ENCODE data around the gene MYOCOS.
"Not testable (repeated sequence)": the region's sequence is repeated elsewhere in the genome, so short reads cannot be mapped to it uniquely, and the experiment has no call there.

MYOCOS gene

GRCh38 chr1:171627020-171627419, 5.0 kb downstream of the MYOCOS start:
- no peak for DNase-seq

GRCh38 chr1:171628225-171628624, 6.2 kb downstream of the MYOCOS start:
- DNase-seq = no peak

DNA sequence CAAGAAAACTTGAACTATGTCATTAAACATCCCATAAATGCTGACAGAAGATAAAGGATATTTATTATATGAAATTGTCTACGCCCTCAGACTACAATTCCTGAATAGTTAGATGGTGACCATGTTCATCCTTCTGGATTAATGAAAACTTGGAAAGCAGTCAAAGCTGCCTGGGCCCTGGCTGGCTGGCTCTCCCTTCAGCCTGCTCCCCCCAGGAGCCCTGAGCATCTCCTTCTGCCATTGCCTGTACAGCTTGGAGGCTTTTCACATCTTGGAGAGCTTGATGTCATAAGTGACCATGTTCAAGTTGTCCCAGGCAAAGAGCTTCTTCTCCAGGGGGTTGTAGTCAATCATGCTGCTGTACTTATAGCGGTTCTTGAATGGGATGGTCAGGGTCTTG, 13.6 kb downstream of the MYOCOS start:
- DNase-seq = no peak

GRCh38 chr1:171636141-171636540, 14.1 kb downstream of the MYOCOS start:
- DNase-seq = no peak

- no peak for DNase-seq
Measured at GRCh38 chr1:171637928-171638576, 16.0 kb downstream of the MYOCOS start.

- no peak for DNase-seq
Measured at GRCh38 chr1:171640225-171640624, 18.2 kb downstream of the MYOCOS start.

DNA sequence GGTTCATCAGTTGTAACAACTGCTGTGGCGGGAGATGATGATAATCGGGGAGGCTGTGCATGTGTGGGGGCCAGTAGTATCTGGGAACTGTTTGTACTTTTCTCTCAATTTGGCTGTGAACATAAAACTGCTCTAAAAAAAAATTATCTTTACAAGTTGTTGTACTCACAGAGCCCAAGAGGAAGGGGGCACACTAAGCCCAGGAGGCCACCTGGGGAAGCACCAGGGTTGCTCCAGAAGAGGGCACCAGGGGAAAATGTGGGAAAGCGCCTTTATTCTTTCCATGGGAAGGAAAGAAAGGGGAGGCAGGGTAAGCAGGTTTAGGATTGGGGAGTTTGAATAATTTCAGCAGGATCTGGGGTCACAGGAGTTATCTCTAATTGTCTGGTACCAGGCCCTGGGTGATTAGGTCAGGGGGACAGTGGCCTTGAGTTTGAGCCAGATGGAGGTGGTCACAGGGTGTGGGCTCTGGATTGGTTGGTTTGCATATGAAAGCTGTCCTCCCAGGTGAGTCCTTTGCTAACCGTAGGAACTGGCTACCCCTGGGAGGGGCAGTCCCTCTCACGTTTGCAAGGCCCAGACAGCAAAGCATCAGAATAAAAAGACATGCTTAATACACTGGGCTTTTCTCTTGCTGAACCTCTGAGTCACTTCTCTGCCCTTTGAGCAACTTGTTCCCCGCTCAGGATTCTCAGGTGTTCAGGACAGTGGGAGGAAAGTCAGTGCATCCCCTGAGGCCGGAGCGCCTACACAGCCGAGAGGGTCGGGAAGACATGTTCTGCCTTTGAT, 19.2 kb downstream of the MYOCOS start:
- DNase-seq = peak in 1 of 2 experiments; percentile 47

DNA sequence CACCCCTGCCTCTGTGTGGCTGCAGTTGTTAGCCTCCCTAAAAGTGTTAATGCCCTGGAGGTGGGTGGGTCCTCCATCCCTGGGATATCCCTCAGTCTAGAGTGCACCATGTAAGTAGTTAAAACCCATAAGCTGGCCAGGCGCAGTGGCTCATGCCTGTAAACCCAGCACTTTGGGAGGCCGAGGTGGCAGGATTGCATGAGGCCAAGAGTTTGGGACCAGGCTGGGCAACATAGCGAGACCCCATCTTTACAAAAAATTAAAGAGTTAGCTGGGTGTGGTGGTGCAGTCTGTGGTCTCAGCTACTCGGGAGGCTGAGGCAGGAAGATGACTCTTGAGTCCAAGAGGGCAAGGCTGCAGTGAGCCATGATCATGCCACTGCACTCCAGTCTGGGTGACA, 20.2 kb downstream of the MYOCOS start:
- no peak for DNase-seq

- no peak for DNase-seq
Measured at GRCh38 chr1:171643156-171643555, 21.1 kb downstream of the MYOCOS start.

DNA sequence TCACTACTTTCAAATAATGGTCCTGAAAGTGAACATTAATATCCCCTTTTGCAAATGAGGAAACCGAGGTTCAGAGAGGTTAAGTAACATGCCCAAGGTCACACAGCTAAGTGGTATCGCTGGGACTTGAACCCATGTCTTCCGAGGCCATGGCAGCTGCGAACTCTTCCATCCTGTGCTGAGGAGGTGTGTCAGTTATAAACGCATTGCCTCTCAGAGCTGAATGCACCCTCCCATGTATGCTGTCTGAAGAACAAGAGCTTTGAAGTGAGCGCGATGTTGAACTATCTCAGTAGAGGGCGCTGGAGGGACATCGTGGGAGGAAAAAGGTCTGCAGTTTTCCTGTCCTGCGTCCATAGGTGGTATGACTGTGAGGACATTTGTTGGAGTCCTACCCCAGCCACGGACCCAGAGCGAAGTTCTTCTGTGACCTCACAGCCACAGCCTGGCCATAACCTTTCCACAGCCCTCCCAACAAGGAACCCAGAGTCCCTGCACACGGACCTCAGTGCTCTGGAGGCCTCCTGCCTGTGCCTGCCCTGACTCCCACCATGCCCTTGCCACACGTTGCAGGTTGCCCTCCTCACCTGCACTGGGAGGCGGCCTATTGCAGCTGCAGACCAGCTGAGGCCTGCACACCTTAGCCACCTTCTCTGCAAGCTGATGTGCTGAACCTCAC, 22.9 kb downstream of the MYOCOS start:
- DNase-seq = peak; percentile 97 to 98

- DNase-seq = no peak
Measured at GRCh38 chr1:171645553-171646248, 23.7 kb downstream of the MYOCOS start.

DNA sequence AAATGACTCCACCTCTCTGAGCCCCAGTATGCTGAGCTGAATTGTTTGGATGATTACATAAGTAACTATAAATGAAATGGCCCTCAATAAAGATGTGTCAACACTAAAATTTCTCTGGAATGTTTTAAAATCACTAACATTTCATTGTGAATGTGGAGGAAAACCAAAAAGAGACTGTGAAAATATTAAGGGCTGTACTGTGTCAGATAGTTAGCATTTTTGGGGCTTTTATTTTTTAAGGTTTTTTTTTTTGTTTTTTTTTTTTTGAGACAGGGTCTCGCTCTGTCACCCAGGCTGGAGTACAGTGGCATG, 24.2 kb downstream of the MYOCOS start:
- DNase-seq = no peak

- no peak for DNase-seq
Measured at GRCh38 chr1:171652234-171652822, 30.3 kb downstream of the MYOCOS start, which contains the start of gene MYOC. TSS of gene MYOC (minus strand) at chr1:171652688. CDS start at chr1:171652611, 77 bp downstream.

GRCh38 chr1:171653796-171654195, 31.8 kb downstream of the MYOCOS start:
- no peak for DNase-seq

- no peak for DNase-seq
Measured at GRCh38 chr1:171654201-171654941, 32.3 kb downstream of the MYOCOS start.

DNA sequence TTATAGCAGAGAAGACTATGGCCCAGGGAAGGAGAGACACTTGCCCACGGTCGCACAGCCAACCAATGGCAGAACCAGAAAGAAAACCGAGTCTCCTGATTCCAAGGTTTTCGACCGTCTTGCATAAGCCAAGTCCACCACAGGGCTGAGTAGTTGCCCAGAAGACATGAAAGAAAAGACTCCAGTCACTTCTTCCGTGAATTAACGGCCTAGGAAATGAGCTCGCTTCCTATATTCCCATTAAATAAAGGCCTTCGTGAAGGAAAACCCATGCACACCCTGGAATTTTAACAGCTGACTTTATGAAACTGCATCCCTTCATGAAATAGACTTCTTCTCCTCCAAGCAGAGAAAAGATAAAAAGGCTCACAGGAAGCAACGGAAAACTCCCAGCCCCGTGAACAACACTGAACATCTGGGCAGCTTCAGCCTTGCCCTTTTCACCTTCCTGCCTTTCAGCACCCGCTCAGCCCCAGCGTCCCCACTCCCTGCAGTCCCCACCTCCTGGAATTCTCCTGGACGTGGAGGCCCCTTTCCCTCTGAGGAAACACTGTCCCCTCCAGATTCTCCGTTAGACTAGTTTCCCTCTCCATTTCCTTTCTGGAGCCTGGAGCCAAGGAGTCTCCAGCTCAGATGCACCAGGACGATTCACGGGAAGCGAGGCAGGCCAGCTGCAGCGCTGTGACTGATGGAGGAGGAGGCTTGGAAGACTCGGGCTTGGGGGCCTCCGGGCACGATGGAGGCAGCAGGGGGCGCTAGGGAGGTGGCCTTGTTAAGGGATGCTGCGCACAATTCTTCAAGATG, 33.1 kb downstream of the MYOCOS start:
- DNase-seq = peak in 1 of 2 experiments; percentile 83

- DNase-seq = no peak
Measured at GRCh38 chr1:171655746-171656116, 33.7 kb downstream of the MYOCOS start.

- DNase-seq = not testable (repeated sequence)
Measured at GRCh38 chr1:171656206-171656605, 34.2 kb downstream of the MYOCOS start.

DNA sequence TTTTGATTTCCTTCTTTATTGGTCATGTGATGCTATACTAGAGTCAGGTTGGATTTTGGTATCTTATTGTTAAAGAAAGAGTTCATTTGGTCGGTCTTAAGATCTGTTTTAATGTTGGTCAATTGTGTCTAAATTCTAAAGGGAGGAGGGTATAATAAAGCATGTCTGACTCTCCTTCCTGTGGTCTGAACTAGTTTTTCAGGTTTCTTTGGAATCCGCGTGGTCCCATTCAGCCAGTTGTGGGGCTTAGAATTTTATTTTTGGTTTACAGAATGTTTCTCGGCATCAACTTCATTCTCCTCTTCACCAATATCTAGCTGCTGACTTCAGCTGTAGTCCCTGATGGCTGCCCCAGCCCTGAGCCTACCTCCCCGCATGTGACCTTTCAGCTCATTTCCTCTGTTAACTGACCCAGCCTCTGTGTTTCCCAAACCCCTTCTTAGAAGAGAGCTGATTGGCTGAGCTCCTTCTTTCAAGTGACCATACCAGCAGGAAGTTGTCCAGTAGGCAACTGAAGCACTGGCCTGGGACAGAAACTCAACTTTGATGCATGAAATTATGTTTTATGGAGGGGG, 39.1 kb downstream of the MYOCOS start:
- DNase-seq = no peak

- DNase-seq = no peak
Measured at GRCh38 chr1:171663036-171663853, 41.2 kb downstream of the MYOCOS start.

Data from NCI-H526 (cell line).